Brain microvascular endothelial cell (primary cell): Measurements from ENCODE around the gene IFRD2.

ENCODE experiments used
- DNase-seq: peaks from one replicate; pipeline ENCODE4 v3.0.0-alpha.2; 2020
- H3K27ac ChIP-seq: fragments of 250-450 bp; sonication (Bioruptor Pico); 2 replicates; pipeline ENCODE4 v1.5.1; 2020; ENCODE audit warnings: mild to moderate bottlenecking, moderate library complexity
- H3K27me3 ChIP-seq: fragments of 250-450 bp; sonication (Bioruptor Pico); replicated peaks from 2 replicates; pipeline ENCODE4 v1.5.1; 2020; ENCODE audit warnings: mild to moderate bottlenecking
- H3K36me3 ChIP-seq: fragments of 250-450 bp; sonication (Bioruptor Pico); replicated peaks from 2 replicates; pipeline ENCODE4 v1.5.1; 2020; ENCODE audit warnings: mild to moderate bottlenecking
- H3K4me3 ChIP-seq: 2 replicates; pipeline ENCODE4 v1.5.1; 2011; ENCODE audit warnings: low read depth, mild to moderate bottlenecking, control low read depth, low read length, moderate library complexity
- in situ Hi-C: cut with HindIII; loops from 2 replicates; pipeline ENCODE4 v1.10.0; 2017; ENCODE audit warnings: low sequenced_read_pairs, low pct_ligation_motif_present
- TF ChIP-seq, protein P1 (sequence below): IDR thresholded peaks from 2 replicates; pipeline ENCODE4 v1.5.1; 2011; ENCODE audit warnings: low read depth, mild to moderate bottlenecking, moderate library complexity, low read length, control low read depth, inconsistent platforms; ENCODE audit errors: missing control alignments

Gene IFRD2

DNA sequence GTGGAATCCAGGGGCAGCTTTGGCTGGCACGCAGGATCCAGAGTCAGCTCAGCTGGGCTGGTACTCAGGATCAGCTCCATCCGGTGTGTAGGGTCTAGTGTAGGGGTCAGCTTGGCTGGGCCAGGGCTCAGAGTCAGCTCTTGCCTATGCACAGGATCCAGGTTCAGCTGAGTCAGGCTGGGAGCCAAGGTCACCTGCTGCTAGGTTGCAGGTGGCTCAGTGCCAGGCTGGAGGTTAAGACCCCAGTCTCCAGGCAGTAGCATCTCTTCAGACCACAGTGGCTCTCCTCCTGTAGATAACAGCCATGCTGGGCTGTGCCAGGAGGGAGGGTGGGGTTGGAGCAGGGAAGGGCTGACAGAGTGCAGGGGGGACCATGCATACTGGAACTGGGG, 5.2 kb upstream of the IFRD2 start:
- no peaks in the 10 kb centered on the region for H3K36me3 ChIP-seq
- H3K4me3 ChIP-seq: no peak overlapping the region
- TF ChIP-seq, protein P1, sequence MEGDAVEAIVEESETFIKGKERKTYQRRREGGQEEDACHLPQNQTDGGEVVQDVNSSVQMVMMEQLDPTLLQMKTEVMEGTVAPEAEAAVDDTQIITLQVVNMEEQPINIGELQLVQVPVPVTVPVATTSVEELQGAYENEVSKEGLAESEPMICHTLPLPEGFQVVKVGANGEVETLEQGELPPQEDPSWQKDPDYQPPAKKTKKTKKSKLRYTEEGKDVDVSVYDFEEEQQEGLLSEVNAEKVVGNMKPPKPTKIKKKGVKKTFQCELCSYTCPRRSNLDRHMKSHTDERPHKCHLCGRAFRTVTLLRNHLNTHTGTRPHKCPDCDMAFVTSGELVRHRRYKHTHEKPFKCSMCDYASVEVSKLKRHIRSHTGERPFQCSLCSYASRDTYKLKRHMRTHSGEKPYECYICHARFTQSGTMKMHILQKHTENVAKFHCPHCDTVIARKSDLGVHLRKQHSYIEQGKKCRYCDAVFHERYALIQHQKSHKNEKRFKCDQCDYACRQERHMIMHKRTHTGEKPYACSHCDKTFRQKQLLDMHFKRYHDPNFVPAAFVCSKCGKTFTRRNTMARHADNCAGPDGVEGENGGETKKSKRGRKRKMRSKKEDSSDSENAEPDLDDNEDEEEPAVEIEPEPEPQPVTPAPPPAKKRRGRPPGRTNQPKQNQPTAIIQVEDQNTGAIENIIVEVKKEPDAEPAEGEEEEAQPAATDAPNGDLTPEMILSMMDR: no peak
- H3K27ac ChIP-seq: no peak overlapping the region
- H3K27me3 ChIP-seq: no peaks in the 10 kb centered on the region
- in situ Hi-C loops: no loop called here
- no peak for DNase-seq

DNA sequence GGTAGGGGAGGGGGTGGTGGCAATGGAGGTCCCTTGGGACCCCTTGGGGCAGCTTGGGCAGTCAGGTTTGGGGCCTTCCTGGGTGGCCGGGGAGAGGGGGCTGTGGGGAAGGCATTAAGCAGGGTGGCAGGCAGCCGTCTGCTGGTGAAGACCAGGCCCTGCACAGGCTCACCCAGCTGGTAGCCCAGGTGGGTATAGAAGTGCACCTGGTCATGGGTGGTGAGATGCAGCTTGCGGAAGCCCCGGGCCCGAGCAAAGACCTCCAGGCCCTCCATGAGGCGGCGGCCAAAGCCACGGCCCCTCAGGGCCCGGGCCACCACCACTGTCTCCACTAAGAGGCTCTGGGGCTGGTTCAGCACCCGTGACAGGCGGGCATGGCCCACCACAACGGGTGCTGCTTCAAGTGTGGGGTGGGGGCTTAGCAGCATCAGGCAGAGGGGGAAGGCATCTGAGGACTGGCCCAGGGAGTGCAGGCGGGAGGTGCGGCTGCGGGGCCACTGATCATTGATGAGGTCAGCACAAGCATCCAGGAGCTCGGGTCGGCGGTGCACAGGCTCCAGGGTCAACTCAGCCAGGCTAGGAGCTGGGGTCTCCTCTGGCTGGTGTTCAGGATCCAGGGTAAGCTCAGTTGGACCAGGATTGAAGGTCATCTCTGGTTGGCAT, 4.6 kb upstream of the IFRD2 start:
- H3K36me3 ChIP-seq: no peaks in the 10 kb centered on the region
- H3K4me3 ChIP-seq: no peak overlapping the region
- DNase-seq: no peak
- no peak overlapping the region for H3K27ac ChIP-seq
- no peaks in the 10 kb centered on the region for H3K27me3 ChIP-seq
- in situ Hi-C loops: no loop called here
- TF ChIP-seq, protein P1: no peak

DNA sequence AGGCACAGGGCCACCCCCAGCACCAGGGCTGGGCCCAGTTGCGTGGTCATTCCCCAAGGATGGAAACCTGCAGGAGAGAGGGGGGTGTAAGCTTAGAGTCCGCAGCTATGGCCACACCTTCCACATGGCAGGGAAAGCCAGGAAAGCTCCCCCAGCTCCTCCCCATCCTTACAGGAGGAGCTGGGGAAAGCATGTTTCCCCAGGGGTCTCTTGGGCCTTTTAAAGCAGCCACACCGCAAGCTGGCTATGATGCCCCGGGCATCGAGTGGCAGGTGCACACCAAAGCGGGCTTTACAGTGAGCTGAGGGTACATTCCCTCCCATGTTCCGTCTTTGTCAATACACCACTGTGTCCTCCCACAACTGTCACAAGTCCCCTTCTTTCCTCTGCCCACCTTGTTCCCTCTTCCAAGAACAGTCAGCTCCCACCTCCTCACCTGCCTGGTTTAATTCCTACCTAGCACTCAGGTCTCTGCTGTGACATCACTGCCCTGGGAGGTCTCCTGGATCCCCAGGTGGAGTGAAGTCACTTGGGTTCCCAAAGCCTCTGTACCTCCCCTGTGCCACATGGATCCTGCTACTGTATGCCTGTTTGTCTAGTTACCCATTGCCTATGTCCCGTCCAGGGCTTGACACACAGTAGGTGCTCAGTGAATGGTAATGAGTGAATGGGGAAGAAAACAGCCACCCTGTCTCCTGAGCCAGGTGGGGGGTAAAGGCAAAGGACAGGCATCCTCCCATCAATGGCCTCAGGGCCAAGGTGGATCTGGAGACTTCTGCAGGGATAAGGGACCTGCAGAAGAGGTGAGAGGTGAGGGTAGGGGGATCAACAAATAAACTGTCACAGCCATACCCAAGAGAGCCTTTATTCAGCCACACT, 3.6 kb upstream of the IFRD2 start:
- Histone ChIP-seq H3K36me3 (no peaks in the 10 kb centered on the region), H3K4me3 (no peak overlapping the region), H3K27me3 (no peaks in the 10 kb centered on the region), H3K27ac (no peak overlapping the region)
- no peak for DNase-seq
- in situ Hi-C loops: no loop called here
- TF ChIP-seq, protein P1: no peak

DNA sequence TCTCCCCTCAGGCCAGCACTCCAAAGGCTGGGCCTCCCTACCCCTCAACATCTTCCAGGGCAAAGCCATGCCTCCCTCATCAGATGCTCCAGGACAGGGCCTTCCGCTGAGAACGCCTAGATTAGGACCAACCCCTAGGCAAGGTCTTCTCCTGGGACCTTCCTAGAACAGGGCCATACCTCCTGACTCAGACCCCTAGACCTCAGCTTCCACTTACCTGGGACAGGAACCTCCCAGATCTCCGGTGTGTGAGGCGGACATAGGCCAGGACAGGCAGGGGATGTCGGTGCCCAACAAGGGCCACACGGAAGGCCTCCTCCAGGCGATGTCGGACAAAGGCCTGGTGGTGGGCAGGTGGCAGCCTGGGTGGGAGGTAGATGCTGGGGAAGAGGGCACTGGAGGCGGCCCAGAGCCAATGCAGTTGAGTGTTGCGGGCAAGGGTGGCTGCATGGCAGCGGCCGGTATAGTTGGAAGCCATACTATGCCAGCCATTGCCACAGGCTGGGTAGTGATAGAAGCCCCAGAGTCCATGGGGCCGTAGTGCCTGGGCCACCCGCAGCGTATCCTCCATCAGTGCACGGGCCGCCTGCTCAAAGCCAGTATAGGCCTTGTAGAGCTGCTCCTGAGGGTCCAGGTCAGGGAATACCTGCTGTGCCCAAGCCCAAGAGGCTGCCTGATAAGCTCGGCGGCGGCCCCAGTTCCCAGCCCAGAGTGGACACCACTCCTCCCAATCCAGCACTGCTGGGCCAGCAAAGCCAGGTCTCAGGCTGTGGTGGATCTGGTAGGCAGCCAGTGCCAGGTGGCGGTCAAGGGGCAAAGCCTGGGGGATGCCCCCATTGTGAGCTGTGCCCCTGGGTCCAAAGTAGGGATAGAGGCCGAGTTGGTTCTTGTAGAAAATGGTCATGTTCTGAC, 2.5 kb upstream of the IFRD2 start:
- no peak overlapping the region for H3K27ac ChIP-seq
- in situ Hi-C loops: no loop called here
- H3K27me3 ChIP-seq: no peaks in the 10 kb centered on the region
- TF ChIP-seq, protein P1: no peak
- H3K36me3 ChIP-seq: peaks cover 6% of the 10 kb centered on the region
- no peak overlapping the region for H3K4me3 ChIP-seq
- no peak for DNase-seq

DNA sequence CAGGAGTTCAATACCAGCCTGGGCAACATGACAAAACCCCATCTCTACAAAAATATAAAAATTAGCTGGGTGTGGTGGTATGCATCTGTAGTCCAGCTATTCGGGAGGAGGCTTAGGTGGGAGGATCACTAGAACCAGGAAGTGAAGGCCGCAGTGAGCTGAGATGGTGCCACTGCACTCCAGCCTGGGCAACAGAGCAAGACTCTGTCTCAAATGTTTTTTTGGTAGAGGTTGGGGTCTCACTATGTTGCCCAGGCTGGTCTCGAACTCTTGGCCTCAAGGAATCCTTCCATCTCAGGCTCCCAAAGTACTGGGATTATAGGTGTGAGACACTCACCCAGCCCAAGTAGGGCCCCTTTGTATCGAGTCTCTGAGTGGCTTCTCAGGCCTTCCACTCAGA, 1.9 kb upstream of the IFRD2 start:
- no peak overlapping the region for H3K27ac ChIP-seq
- TF ChIP-seq, protein P1: no peak
- peaks cover 11% of the 10 kb centered on the region for H3K36me3 ChIP-seq
- no peak for DNase-seq
- in situ Hi-C loops: no loop called here
- H3K27me3 ChIP-seq: no peaks in the 10 kb centered on the region
- H3K4me3 ChIP-seq: no peak overlapping the region
